AG08396 (cell line): ENCODE data around the gene NUDT10.
A peak's percentile ranks its signal among the peaks of the same experiment; 100 is the strongest.
"Not testable (repeated sequence)": the region's sequence is repeated elsewhere in the genome, so short reads cannot be mapped to it uniquely, and the experiment has no call there.

Experiments
- DNase-seq: peaks from one replicate; pipeline ENCODE4 v3.0.0; 2012; ENCODE audit warnings: low spot score, mixed read lengths

NUDT10 gene

GRCh38 chrX:51332188-51332942 is at the start of gene NUDT10:
Gene NUDT10 (plus strand): TSS chrX:51332822. CDS start chrX:51332966, 144 bp downstream.
- DNase-seq = peak; percentile 53

- DNase-seq = no peak
Observed at GRCh38 chrX:51292421-51292820, 40.2 kb upstream of the NUDT10 start.

- DNase-seq = no peak
Observed at GRCh38 chrX:51296138-51296537, 36.5 kb upstream of the NUDT10 start.

- DNase-seq = no peak
Observed at GRCh38 chrX:51316271-51316670, 16.4 kb upstream of the NUDT10 start.

GRCh38 chrX:51332943-51333785 is 542 bp downstream of the NUDT10 start:
- DNase-seq = not testable (repeated sequence)

GRCh38 chrX:51334276-51334675 is 1.7 kb downstream of the NUDT10 start:
- no peak for DNase-seq

- DNase-seq = peak; percentile 68
Observed at GRCh38 chrX:51336584-51336983, 4.0 kb downstream of the NUDT10 start.

GRCh38 chrX:51361251-51361650 is 28.6 kb downstream of the NUDT10 start:
- DNase-seq = no peak

- DNase-seq = no peak
Observed at GRCh38 chrX:51376672-51377071, 44.0 kb downstream of the NUDT10 start.
